Upper lobe of left lung (tissue), 6 donors: ENCODE measurements around the gene HERC3. TPM values are rescaled to one million over a fixed set of nuclear protein-coding genes. Genes with fewer than 3 reads are reported as not detected.
A peak's percentile ranks its signal among the peaks of the same experiment; 100 is the strongest.

Experiments used
- ATAC-seq, 2 donors: fragments of 200-7000 bp; cut with Tn5 transposase; one replicate each; pipeline ENCODE4 v1.9.1; 2022; ENCODE audit warnings: mild to moderate bottlenecking in 2 of 2, moderate library complexity in 2 of 2; ENCODE audit not compliant: low FRiP score in 2 of 2
- DNase-seq, 2 donors: peaks; one replicate each; pipeline ENCODE4 v3.0.0-alpha.2; 2019 to 2020
- H3K27ac ChIP-seq, 4 donors: fragments of 200-600 bp; sonication (generic); one replicate each; pipeline ENCODE4 v1.5.1; 2016 to 2019
- H3K27me3 ChIP-seq, 4 donors: fragments of 200-600 bp; sonication (generic); one replicate each; pipeline ENCODE4 v1.5.1; 2017 to 2019
- H3K36me3 ChIP-seq, 4 donors: fragments of 200-600 bp; sonication (generic); one replicate each; pipeline ENCODE4 v1.5.1; 2016 to 2019
- H3K4me1 ChIP-seq, 4 donors: fragments of 200-600 bp; sonication (generic); one replicate each; pipeline ENCODE4 v1.5.1; 2018 to 2019
- H3K4me3 ChIP-seq, 4 donors: fragments of 200-600 bp; sonication (generic); one replicate each; pipeline ENCODE4 v1.5.1; 2017 to 2019; ENCODE audit warnings: mild to moderate bottlenecking in 2 of 4, moderate library complexity in 1 of 4
- H3K9me3 ChIP-seq, 4 donors: fragments of 200-600 bp; sonication (generic); one replicate each; pipeline ENCODE4 v1.5.1; 2018 to 2019
- CTCF ChIP-seq, 6 experiments: fragments of 450-650 bp in 4 of 6; fragments of 200-600 bp in 2 of 6; sonication (generic) in 2 of 6; IDR thresholded peaks; one replicate each; pipeline ENCODE4 v1.5.1; 2016 to 2019; ENCODE audit warnings: antibody characterized with exemption in 6 of 6
- EP300 ChIP-seq, 4 donors: sonication (generic); formaldehyde crosslinking; IDR thresholded peaks; one replicate each; pipeline ENCODE4 v1.5.1; 2017; ENCODE audit warnings: antibody characterized with exemption in 4 of 4, control low read depth in 2 of 4
- POLR2A ChIP-seq, 4 donors: fragments of 450-650 bp; IDR thresholded peaks; one replicate each; pipeline ENCODE4 v1.5.1; 2016 to 2017; ENCODE audit warnings: antibody characterized with exemption in 4 of 4, mild to moderate bottlenecking in 2 of 4
- POLR2AphosphoS5 ChIP-seq, 2 donors: sonication (generic); formaldehyde crosslinking; IDR thresholded peaks; one replicate each; pipeline ENCODE4 v1.5.1; 2017; ENCODE audit warnings: antibody characterized with exemption in 2 of 2
- WGBS, 2 donors: methylation state at CpG; one replicate each; pipeline ENCODE4 v1.1.5; 2017 to 2018; 5-methylcytosine and 5-hydroxymethylcytosine counted together
- total RNA-seq, 6 donors: library from RNA; depleted of rRNA in 4 of 6; stranded (reverse); fragments of >200 nt in 4 of 6; gene quantifications; one replicate each; pipeline versions ENCODE4 v1.1.0 to v1.2.1, GENCODE V29; 2016 to 2021
- donor health status: DM: no; HTN: no; CAD: no; lungs with moderate emphysema.
- donor health status: DM: no; HTN: yes; CAD: no; lungs with severe emphysema.

Gene HERC3
- total RNA-seq, 6 donors from 2014 or later: 37.5 to 103 (median 49.7) TPM

GRCh38 chr4:88735564-88735963, 143.3 kb downstream of the HERC3 start:
- 61 to 67% methylated on average over 1 of the region's 1 CpG for WGBS, 2 donors
- Histone ChIP-seq H3K27me3 (no peaks in the 10 kb centered on the region), H3K27ac (peak overlapping the region in 1 of 4 donors; percentile 13), H3K9me3 (no peaks in the 10 kb centered on the region), H3K36me3 (peaks cover 0 to 31% (median 8%) of the 10 kb centered on the region in 4 donors), H3K4me3 (no peak overlapping the region), H3K4me1 (peaks cover 13 to 22% (median 19%) of the 10 kb centered on the region in 4 donors)
- TF ChIP-seq EP300 (IDR thresholded peaks at IDR 0.05): no peak
- no peak for TF ChIP-seq POLR2AphosphoS5 (IDR thresholded peaks at IDR 0.05)
- TF ChIP-seq POLR2A (IDR thresholded peaks at IDR 0.05): no peak
- no peak for TF ChIP-seq CTCF (IDR thresholded peaks at IDR 0.05)
- DNase-seq: no peak
- ATAC-seq: no peak

- Histone ChIP-seq H3K9me3 (no peaks in the 10 kb centered on the region), H3K27ac (peak overlapping the region in 2 of 4 donors; percentile 23 to 24), H3K27me3 (no peaks in the 10 kb centered on the region), H3K4me3 (no peak overlapping the region), H3K4me1 (peaks cover 13 to 20% (median 18%) of the 10 kb centered on the region in 4 donors), H3K36me3 (peaks cover 0 to 27% (median 4%) of the 10 kb centered on the region in 4 donors)
- 68 to 82% methylated on average over 3 of the region's 3 CpGs for WGBS, 2 donors
- TF ChIP-seq CTCF (IDR thresholded peaks at IDR 0.05) (no peak), POLR2A (IDR thresholded peaks at IDR 0.05) (no peak), POLR2AphosphoS5 (IDR thresholded peaks at IDR 0.05) (no peak), EP300 (IDR thresholded peaks at IDR 0.05) (no peak)
- no peak for ATAC-seq
- no peak for DNase-seq
Observed at GRCh38 chr4:88736264-88736663, 144.0 kb downstream of the HERC3 start.

- Histone ChIP-seq H3K9me3 (no peaks in the 10 kb centered on the region), H3K4me1 (peaks cover 13 to 20% (median 18%) of the 10 kb centered on the region in 4 donors), H3K36me3 (peaks cover 3 to 28% (median 4%) of the 10 kb centered on the region in 4 donors), H3K27me3 (no peaks in the 10 kb centered on the region), H3K4me3 (no peak overlapping the region), H3K27ac (peak overlapping the region in 2 of 4 donors; percentile 23 to 32)
- DNase-seq (peak in 1 of 2 donors; percentile 58), ATAC-seq (peak; percentile 16 to 47)
- TF ChIP-seq POLR2AphosphoS5 (IDR thresholded peaks at IDR 0.05) (no peak), POLR2A (IDR thresholded peaks at IDR 0.05) (no peak), EP300 (IDR thresholded peaks at IDR 0.05) (no peak), CTCF (IDR thresholded peaks at IDR 0.05) (no peak)
- 24 to 29% methylated on average over 13 to 14 of the region's 14 CpGs for WGBS, 2 donors
Observed at GRCh38 chr4:88737307-88737941, 145.1 kb downstream of the HERC3 start.

GRCh38 chr4:88738180-88738579, 145.9 kb downstream of the HERC3 start:
- ATAC-seq (no peak), DNase-seq (no peak)
- peaks cover 13 to 20% (median 18%) of the 10 kb centered on the region in 4 donors for H3K4me1 ChIP-seq
- H3K27me3 ChIP-seq: no peaks in the 10 kb centered on the region
- H3K4me3 ChIP-seq: no peak overlapping the region
- H3K9me3 ChIP-seq: no peaks in the 10 kb centered on the region
- no peak for TF ChIP-seq CTCF (IDR thresholded peaks at IDR 0.05)
- no peak for TF ChIP-seq EP300 (IDR thresholded peaks at IDR 0.05)
- TF ChIP-seq POLR2AphosphoS5 (IDR thresholded peaks at IDR 0.05): no peak
- no peak for TF ChIP-seq POLR2A (IDR thresholded peaks at IDR 0.05)
- H3K36me3 ChIP-seq: peaks cover 3 to 32% (median 4%) of the 10 kb centered on the region in 4 donors
- H3K27ac ChIP-seq: peak overlapping the region in 2 of 4 donors; percentile 23 to 32
- 82 to 90% methylated on average over 4 of the region's 4 CpGs for WGBS, 2 donors

- H3K9me3 ChIP-seq: no peaks in the 10 kb centered on the region
- DNase-seq (no peak), ATAC-seq (no peak)
- TF ChIP-seq EP300 (IDR thresholded peaks at IDR 0.05) (no peak), POLR2A (IDR thresholded peaks at IDR 0.05) (no peak)
- 66 to 80% methylated on average over 2 of the region's 2 CpGs for WGBS, 2 donors
- H3K36me3 ChIP-seq: peaks cover 6 to 54% (median 15%) of the 10 kb centered on the region in 4 donors
- no peaks in the 10 kb centered on the region for H3K27me3 ChIP-seq
- peaks cover 4 to 10% (median 8%) of the 10 kb centered on the region in 4 donors for H3K4me1 ChIP-seq
- no peak overlapping the region for H3K27ac ChIP-seq
- H3K4me3 ChIP-seq: no peak overlapping the region
Observed at GRCh38 chr4:88742561-88742960, 150.3 kb downstream of the HERC3 start.
